Endothelial cell of umbilical vein (primary cell): ENCODE results near the gene RNF11. TPM values are rescaled to one million over a fixed set of nuclear protein-coding genes. Genes with fewer than 3 reads are reported as not detected.

Experiments
- BruUV-seq: library from RNA; stranded (reverse); fragments of 400-500 nt; replicated peaks from 2 replicates; lab custom pipeline; 2021; lab: Mats Ljungman, UMichigan
- CTCF ChIA-PET: fragments of 300-600, 350-600 bp; sonication (Branson Sonifier 250); formaldehyde crosslinking; loops from one replicate; lab custom pipeline; 2021; ENCODE audit warnings: antibody characterized with exemption, inconsistent platforms; lab: Charles Lee
- POLR2A ChIA-PET: fragments of 300-600, 350-600 bp; sonication (Branson Sonifier 250); formaldehyde crosslinking; loops from one replicate; lab custom pipeline; 2021; ENCODE audit warnings: antibody characterized with exemption, inconsistent platforms; lab: Charles Lee
- DNase-seq: peaks from one replicate; pipeline ENCODE4 v3.0.0-alpha.2; 2011; ENCODE audit warnings: low read depth, low spot score
- FAIRE-seq: peaks from 2 replicates; lab custom pipeline; 2011; peaks lifted over from hg19 to GRCh38; lab: Jason Lieb, UNC
- H2AFZ ChIP-seq: 2 replicates; pipeline ENCODE4 v1.6.0; 2012; ENCODE audit warnings: low read depth, low read length, control low read depth, inconsistent platforms
- H3K27ac ChIP-seq: 2 replicates; pipeline ENCODE4 v1.5.1; 2011; ENCODE audit warnings: low read depth, mild to moderate bottlenecking, control low read depth, low read length, moderate library complexity; ENCODE audit not compliant: insufficient read depth
- H3K27me3 ChIP-seq, 2 experiments: 2 replicates each; pipeline versions ENCODE4 v1.6.0 to v1.6.1; 2011; ENCODE audit warnings: low read length in 2 of 2, mixed read lengths in 1 of 2; ENCODE audit not compliant: control insufficient read depth in 2 of 2, insufficient read depth in 2 of 2
- H3K36me3 ChIP-seq, 2 experiments: 2 replicates in 1 of 2; 3 replicates in 1 of 2; pipeline ENCODE4 v1.5.1; 2011; ENCODE audit warnings: low read length in 2 of 2, mild to moderate bottlenecking in 1 of 2, moderate library complexity in 1 of 2; ENCODE audit not compliant: control insufficient read depth in 2 of 2, insufficient read depth in 2 of 2; ENCODE audit errors: extremely low read depth in 1 of 2
- H3K4me1 ChIP-seq: 3 replicates; pipeline ENCODE4 v1.5.1; 2011; ENCODE audit warnings: mild to moderate bottlenecking, low read length; ENCODE audit not compliant: control insufficient read depth, insufficient read depth; ENCODE audit errors: extremely low read depth
- H3K4me2 ChIP-seq: 2 replicates; pipeline ENCODE4 v1.6.1; 2011; ENCODE audit warnings: low read length, control low read depth, mixed read lengths; ENCODE audit not compliant: insufficient read depth
- H3K4me3 ChIP-seq, 3 experiments: fragments of 200-600 bp in 1 of 3; sonication (generic), shearing (Covaris generic) in 1 of 3; replicated peaks in 1 of 3; 2 replicates each; pipeline ENCODE4 v1.5.1; 2011 to 2016; ENCODE audit warnings: control low read depth in 3 of 3, low read length in 3 of 3, mild to moderate bottlenecking in 2 of 3, inconsistent platforms in 1 of 3, low read depth in 1 of 3, moderate library complexity in 1 of 3; ENCODE audit not compliant: insufficient read depth in 1 of 3
- H3K79me2 ChIP-seq: 2 replicates; pipeline ENCODE4 v1.6.0; 2012; ENCODE audit warnings: low read length, inconsistent platforms; ENCODE audit not compliant: control insufficient read depth, insufficient read depth
- H3K9ac ChIP-seq: replicated peaks from 2 replicates; pipeline ENCODE3; 2011; ENCODE audit warnings: low read length, control low read depth; ENCODE audit not compliant: insufficient read depth; ENCODE audit errors: extremely low read depth
- H3K9me1 ChIP-seq: replicated peaks from 3 replicates; pipeline ENCODE4 v1.6.0; 2011; ENCODE audit warnings: mild to moderate bottlenecking, low read length; ENCODE audit not compliant: control insufficient read depth, insufficient read depth; ENCODE audit errors: extremely low read depth
- H3K9me3 ChIP-seq: replicated peaks from 2 replicates; pipeline ENCODE4 v1.5.1; 2012; ENCODE audit warnings: low read length, inconsistent platforms; ENCODE audit not compliant: control insufficient read depth, insufficient read depth
- H4K20me1 ChIP-seq: replicated peaks from 2 replicates; pipeline ENCODE3; 2011; ENCODE audit warnings: mild to moderate bottlenecking, low read length; ENCODE audit not compliant: control insufficient read depth, insufficient read depth; ENCODE audit errors: extremely low read depth
- CTCF ChIP-seq, 2 donors: IDR thresholded peaks; 1 replicate in 1 of 2; 2 replicates in 1 of 2; pipeline ENCODE4 v1.5.1; 2011; ENCODE audit warnings: low read length in 2 of 2, mild to moderate bottlenecking in 2 of 2, moderate library complexity in 2 of 2, control low read depth in 1 of 2, inconsistent platforms in 1 of 2, low read depth in 1 of 2; ENCODE audit not compliant: insufficient read depth in 1 of 2; ENCODE audit errors: extremely low read depth in 1 of 2
- EZH2 ChIP-seq: IDR thresholded peaks from 2 replicates; pipeline ENCODE4 v1.6.1; 2012; ENCODE audit warnings: borderline replicate concordance, low read depth, mild to moderate bottlenecking, moderate library complexity, low read length, inconsistent platforms; ENCODE audit not compliant: severe bottlenecking
- FOS ChIP-seq: IDR thresholded peaks from 2 replicates; pipeline ENCODE4 v1.6.1; 2011; ENCODE audit warnings: mild to moderate bottlenecking, low read length, moderate library complexity, borderline replicate concordance; ENCODE audit not compliant: insufficient read depth
- GATA2 ChIP-seq: IDR thresholded peaks from 2 replicates; pipeline ENCODE4 v1.7.0; 2011; ENCODE audit warnings: low read depth, mild to moderate bottlenecking, moderate library complexity, mixed read lengths, low read length; ENCODE audit not compliant: insufficient read length, insufficient read depth
- JUN ChIP-seq: IDR thresholded peaks from 2 replicates; pipeline ENCODE4 v1.6.1; 2011; ENCODE audit warnings: borderline replicate concordance, low read depth; ENCODE audit not compliant: insufficient read length, insufficient read depth
- MYC ChIP-seq: IDR thresholded peaks from one replicate; pipeline ENCODE4 v1.6.1; 2011; ENCODE audit warnings: mild to moderate bottlenecking, low read depth, low read length
- POLR2A ChIP-seq: IDR thresholded peaks from 2 replicates; pipeline ENCODE4 v1.6.1; 2012; ENCODE audit warnings: low read depth, mild to moderate bottlenecking, control low read depth, low read length
- POLR2AphosphoS5 ChIP-seq: IDR thresholded peaks from 2 replicates; pipeline ENCODE4 v1.6.1; 2012; ENCODE audit warnings: low read depth, mild to moderate bottlenecking, control low read depth, low read length, moderate library complexity; ENCODE audit not compliant: insufficient read depth
- dilution Hi-C: fragments of 300-500 bp; cut with MboI; formaldehyde crosslinking; loops from one replicate; pipeline ENCODE4 v1.15.0; 2019; ENCODE audit warnings: low sequenced_read_pairs; ENCODE audit not compliant: extremely low pct_ligation_motif_present
- intact Hi-C: fragments of 100-400 bp; cut with micrococcal nuclease; formaldehyde crosslinking; loops from one replicate; pipeline ENCODE4 v1.10.0; 2022
- polyA plus RNA-seq, 4 experiments: library from polyadenylated mRNA; depleted of rRNA in 3 of 4; stranded (reverse) in 3 of 4; unstranded in 1 of 4; fragments of >200 nt; gene quantifications; 2 replicates each; pipeline versions ENCODE4 v1.2.1 to v1.2.3, GENCODE V29; 2011 to 2012; ENCODE audit warnings: missing spikeins in 1 of 4
- total RNA-seq: library from RNA; stranded (reverse); gene quantifications from 2 replicates; pipeline ENCODE4 v1.2.3, GENCODE V29; 2021
- TF ChIP-seq, protein P1 (sequence below): IDR thresholded peaks from 2 replicates; pipeline ENCODE4 v1.6.1; 2011; ENCODE audit not compliant: insufficient read depth, insufficient read length

RNF11 gene
- total and polyA plus RNA-seq, 2 donors (not counting 3 experiments of a cell fraction or from before 2014, with no cell fraction given): 75.2 to 82.9 TPM

DNA sequence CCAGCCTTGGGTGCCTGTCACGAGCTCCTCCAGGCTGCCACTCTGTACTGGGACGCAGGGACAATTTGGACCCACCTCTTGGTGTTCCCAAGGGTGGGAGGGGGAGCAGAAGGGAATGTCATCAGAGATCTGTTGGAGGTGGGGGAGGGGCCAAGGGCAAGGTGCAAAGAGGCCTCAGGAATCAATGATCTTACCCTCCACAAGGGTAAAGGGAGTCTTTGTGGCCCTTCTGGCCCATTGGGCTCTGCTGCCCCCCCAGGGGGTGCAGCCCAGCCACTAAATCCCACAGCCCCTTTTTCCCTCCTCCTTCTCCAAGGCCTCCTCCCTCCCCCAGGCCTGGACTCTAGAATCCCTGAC, 85.8 kb downstream of the RNF11 start:
- DNase-seq (no peak), FAIRE-seq (no peak)
- no peak overlapping the region for H3K27ac ChIP-seq
- H3K4me1 ChIP-seq: peaks cover 8% of the 10 kb centered on the region
- POLR2A ChIA-PET: no interaction called here
- H3K79me2 ChIP-seq: no peaks in the 10 kb centered on the region
- no peak overlapping the region for H2AFZ ChIP-seq
- dilution Hi-C loops (no loop called here), intact Hi-C loops (no loop called here)
- H3K4me3 ChIP-seq: no peak overlapping the region
- no peak overlapping the region for H3K4me2 ChIP-seq
- CTCF ChIA-PET: interaction anchor here (1.9 kb wide), 1 partner anchor 10 kb away, joined by 4 read pairs; no protein-coding TSS in a partner anchor
- H3K36me3 ChIP-seq: no peaks in the 10 kb centered on the region
- no peaks in the 10 kb centered on the region for H4K20me1 ChIP-seq
- no peaks in the 10 kb centered on the region for H3K9me1 ChIP-seq
- no peak overlapping the region for H3K9ac ChIP-seq
- H3K9me3 ChIP-seq: no peaks in the 10 kb centered on the region
- no TSS peak for BruUV-seq
- TF ChIP-seq FOS: no peak
- no peak for TF ChIP-seq CTCF (IDR thresholded peaks at IDR 0.05; ENCODE audit: extremely low read depth in 1 of 2, insufficient read depth in 1 of 2, low read depth in 1 of 2, low read length in 2 of 2)
- no peak for TF ChIP-seq POLR2A
- no peak for TF ChIP-seq MYC
- no peak for TF ChIP-seq GATA2
- no peak for TF ChIP-seq POLR2AphosphoS5
- TF ChIP-seq JUN: no peak
- TF ChIP-seq, protein P1, sequence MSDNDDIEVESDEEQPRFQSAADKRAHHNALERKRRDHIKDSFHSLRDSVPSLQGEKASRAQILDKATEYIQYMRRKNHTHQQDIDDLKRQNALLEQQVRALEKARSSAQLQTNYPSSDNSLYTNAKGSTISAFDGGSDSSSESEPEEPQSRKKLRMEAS: no peak
- no peak for TF ChIP-seq EZH2
- no peaks in the 10 kb centered on the region for H3K27me3 ChIP-seq
